Measurements from ENCODE around the gene CD209. TPM values are rescaled to one million over a fixed set of nuclear protein-coding genes. Genes with fewer than 3 reads are reported as not detected.

Gene CD209
- total RNA-seq, 1 experiment from 2014 or later, result not detected

DNA sequence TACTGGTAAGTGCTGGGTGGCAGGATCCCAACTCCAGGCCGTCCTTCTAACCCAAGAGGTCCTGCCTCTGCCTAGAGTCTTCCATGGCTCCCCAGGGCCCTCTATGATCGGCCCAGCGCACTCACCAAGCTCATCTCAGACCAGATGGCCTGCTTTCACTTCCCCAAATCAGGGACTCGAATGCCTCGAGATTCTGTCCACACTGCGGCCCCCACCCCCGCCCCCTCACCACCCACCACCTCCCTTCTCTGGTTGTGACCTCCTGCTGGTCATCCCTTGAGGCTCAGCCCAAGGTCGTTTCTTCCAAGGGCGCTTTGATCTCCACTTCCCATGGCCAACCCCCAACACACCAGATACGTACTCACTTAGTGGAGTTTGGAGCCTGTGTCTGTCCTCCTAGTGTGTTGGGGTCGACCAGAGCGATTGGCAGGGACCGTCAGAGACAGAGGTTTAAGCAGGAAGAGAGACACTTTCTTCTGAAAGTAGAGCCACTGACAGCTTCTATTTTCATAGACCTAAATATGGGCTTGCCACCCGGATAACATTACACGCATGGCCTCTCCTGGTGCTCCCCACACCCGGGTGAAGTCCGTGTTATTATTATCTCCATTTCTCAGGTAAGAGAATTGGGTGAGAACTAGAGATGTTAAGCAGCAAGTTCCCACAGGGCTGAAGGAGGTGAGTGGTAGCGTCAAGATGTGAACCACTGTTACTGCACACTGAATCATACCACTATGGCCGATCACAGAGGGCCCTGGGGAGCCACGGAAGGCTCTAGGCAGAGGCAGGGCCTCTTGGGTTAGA lies 45.5 kb downstream of the CD209 start, which contains the start of gene FCER2:
Gene FCER2 (minus strand): TSS at position 478 of the 804 bp plus-strand sequence. CDS start 2,371 bp downstream, outside the sequence.
- no peaks in the 10 kb centered on the region for H3K4me1 ChIP-seq (ENCODE audit: control insufficient read depth, insufficient read depth, low read length)
- ATAC-seq (no peak), DNase-seq (ENCODE audit: low read depth, low spot score) (no peak)
- no peak within 1 kb of the TSS for H3K27ac ChIP-seq (ENCODE audit: low read length)
- H3K9me3 ChIP-seq (ENCODE audit: control insufficient read depth, insufficient read depth, low read depth, low read length), result no peaks in the 10 kb centered on the region
- POLR2A ChIA-PET, result no interaction called here
- H3K27me3 ChIP-seq (ENCODE audit: control insufficient read depth, insufficient read depth, low read length), result peaks cover 2% of the 10 kb centered on the region; the same call in 1 of the 2 replicates
- in situ Hi-C loops (cut with HindIII; ENCODE audit: low pct_unique_long_range_greater_than_20kb, low sequenced_read_pairs), result no loop called here
- H3K36me3 ChIP-seq (ENCODE audit: control insufficient read depth, insufficient read depth, low read length), result no peaks in the 10 kb centered on the region
- intact Hi-C loops (cut with micrococcal nuclease; ENCODE audit: unreplicated experiment), result no loop called here
- CTCF ChIA-PET, result no interaction called here
- no TSS peak for BruUV-seq (replicated peaks)
- no peak within 1 kb of the TSS for H3K4me3 ChIP-seq (ENCODE audit: low read depth in 2 of 2, low read length in 2 of 2)
- TF ChIP-seq, protein P1, sequence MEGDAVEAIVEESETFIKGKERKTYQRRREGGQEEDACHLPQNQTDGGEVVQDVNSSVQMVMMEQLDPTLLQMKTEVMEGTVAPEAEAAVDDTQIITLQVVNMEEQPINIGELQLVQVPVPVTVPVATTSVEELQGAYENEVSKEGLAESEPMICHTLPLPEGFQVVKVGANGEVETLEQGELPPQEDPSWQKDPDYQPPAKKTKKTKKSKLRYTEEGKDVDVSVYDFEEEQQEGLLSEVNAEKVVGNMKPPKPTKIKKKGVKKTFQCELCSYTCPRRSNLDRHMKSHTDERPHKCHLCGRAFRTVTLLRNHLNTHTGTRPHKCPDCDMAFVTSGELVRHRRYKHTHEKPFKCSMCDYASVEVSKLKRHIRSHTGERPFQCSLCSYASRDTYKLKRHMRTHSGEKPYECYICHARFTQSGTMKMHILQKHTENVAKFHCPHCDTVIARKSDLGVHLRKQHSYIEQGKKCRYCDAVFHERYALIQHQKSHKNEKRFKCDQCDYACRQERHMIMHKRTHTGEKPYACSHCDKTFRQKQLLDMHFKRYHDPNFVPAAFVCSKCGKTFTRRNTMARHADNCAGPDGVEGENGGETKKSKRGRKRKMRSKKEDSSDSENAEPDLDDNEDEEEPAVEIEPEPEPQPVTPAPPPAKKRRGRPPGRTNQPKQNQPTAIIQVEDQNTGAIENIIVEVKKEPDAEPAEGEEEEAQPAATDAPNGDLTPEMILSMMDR (IDR thresholded peaks at IDR 0.05), result no peak
- TF ChIP-seq POLR2AphosphoS5 (IDR thresholded peaks at IDR 0.05; ENCODE audit: low read depth, low read length), result no peak
- no peak for TF ChIP-seq SIN3A (IDR thresholded peaks at IDR 0.05; ENCODE audit: borderline replicate concordance, insufficient read depth, low read depth, low read length)
- no peak for TF ChIP-seq TCF7L2 (IDR thresholded peaks at IDR 0.05; ENCODE audit: low read depth, low read length)
- TF ChIP-seq, protein P2, sequence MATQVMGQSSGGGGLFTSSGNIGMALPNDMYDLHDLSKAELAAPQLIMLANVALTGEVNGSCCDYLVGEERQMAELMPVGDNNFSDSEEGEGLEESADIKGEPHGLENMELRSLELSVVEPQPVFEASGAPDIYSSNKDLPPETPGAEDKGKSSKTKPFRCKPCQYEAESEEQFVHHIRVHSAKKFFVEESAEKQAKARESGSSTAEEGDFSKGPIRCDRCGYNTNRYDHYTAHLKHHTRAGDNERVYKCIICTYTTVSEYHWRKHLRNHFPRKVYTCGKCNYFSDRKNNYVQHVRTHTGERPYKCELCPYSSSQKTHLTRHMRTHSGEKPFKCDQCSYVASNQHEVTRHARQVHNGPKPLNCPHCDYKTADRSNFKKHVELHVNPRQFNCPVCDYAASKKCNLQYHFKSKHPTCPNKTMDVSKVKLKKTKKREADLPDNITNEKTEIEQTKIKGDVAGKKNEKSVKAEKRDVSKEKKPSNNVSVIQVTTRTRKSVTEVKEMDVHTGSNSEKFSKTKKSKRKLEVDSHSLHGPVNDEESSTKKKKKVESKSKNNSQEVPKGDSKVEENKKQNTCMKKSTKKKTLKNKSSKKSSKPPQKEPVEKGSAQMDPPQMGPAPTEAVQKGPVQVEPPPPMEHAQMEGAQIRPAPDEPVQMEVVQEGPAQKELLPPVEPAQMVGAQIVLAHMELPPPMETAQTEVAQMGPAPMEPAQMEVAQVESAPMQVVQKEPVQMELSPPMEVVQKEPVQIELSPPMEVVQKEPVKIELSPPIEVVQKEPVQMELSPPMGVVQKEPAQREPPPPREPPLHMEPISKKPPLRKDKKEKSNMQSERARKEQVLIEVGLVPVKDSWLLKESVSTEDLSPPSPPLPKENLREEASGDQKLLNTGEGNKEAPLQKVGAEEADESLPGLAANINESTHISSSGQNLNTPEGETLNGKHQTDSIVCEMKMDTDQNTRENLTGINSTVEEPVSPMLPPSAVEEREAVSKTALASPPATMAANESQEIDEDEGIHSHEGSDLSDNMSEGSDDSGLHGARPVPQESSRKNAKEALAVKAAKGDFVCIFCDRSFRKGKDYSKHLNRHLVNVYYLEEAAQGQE (IDR thresholded peaks at IDR 0.05; ENCODE audit: insufficient read depth in 1 of 2, low read depth in 2 of 2, low read length in 1 of 2), result no peak

DNA sequence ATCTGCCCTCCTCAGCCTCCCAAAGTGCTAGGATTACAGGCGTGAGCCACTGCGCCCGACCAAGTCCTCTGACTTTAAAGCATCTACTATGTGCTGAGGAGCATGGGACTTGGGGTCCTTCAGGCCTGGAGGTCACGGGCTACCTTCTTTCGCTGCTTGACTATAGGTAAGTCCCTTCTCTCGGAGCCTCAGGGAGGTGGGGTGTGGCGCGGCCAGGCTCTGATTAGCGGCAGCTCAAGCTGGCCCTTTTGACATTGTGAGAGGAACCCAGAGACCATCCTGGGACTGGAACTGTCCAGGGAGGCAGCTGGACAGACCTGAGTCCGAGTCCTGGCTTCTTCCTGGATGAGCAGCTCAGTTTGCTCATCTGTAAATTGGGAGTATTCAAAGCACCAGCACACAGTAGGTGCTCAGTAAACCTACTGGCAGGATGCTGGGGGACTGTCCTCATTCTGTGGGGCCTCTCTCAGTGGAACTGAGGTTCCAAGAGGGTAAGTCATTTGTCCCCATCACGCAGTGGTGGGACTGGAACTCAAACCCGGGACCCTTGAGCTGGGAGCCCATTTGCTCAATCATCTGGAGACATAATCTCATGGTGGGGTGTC lies 46.2 kb downstream of the CD209 start:
- TF ChIP-seq POLR2AphosphoS5 (IDR thresholded peaks at IDR 0.05; ENCODE audit: low read depth, low read length) (no peak), TCF7L2 (IDR thresholded peaks at IDR 0.05; ENCODE audit: low read depth, low read length) (no peak)
- in situ Hi-C loops (cut with HindIII; ENCODE audit: low pct_unique_long_range_greater_than_20kb, low sequenced_read_pairs) (no loop called here), intact Hi-C loops (cut with micrococcal nuclease; ENCODE audit: unreplicated experiment) (no loop called here)
- Histone ChIP-seq H3K9me3 (ENCODE audit: control insufficient read depth, insufficient read depth, low read depth, low read length) (no peaks in the 10 kb centered on the region), H3K4me1 (ENCODE audit: control insufficient read depth, insufficient read depth, low read length) (no peaks in the 10 kb centered on the region), H3K27me3 (ENCODE audit: control insufficient read depth, insufficient read depth, low read length) (peaks cover 2% of the 10 kb centered on the region; the same call in 1 of the 2 replicates), H3K27ac (ENCODE audit: low read length) (no peak overlapping the region), H3K36me3 (ENCODE audit: control insufficient read depth, insufficient read depth, low read length) (no peaks in the 10 kb centered on the region), H3K4me3 (ENCODE audit: low read depth in 2 of 2, low read length in 2 of 2) (no peak overlapping the region)
- CTCF ChIA-PET, result no interaction called here
- BruUV-seq (replicated peaks), result no TSS peak
- POLR2A ChIA-PET, result no interaction called here
- ATAC-seq, result no peak
- no peak for DNase-seq (ENCODE audit: low read depth, low spot score)

Data from Panc1 (cell line).